ENCODE measurements around the gene DNM3.
"Not testable (repeated sequence)": the region's sequence is repeated elsewhere in the genome, so short reads cannot be mapped to it uniquely, and the experiment has no call there.

DNM3 gene

DNA sequence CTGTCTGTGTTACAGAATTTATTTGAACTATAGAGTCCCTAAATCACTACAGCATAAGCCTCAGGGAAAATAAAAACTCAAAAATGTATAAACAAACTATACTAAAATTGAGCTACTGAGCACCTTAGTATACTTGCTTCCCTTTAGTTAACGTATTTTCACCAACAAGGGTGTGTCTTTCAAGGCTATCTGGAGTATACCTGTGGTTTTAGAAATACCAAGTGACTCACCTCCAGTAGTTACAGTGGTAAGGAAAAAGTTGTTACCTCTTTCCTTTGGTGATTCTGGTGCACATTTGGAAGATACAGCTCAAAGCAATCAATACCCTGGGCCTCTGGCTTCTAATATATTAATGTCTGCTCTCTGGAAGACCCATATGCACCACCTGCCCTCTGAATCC is 511.1 kb downstream of the DNM3 start:
- Histone ChIP-seq H3K9ac (ENCODE audit: insufficient read length) (no peak overlapping the region), H3K4me3 (no peak overlapping the region), H3K27ac (no peak overlapping the region), H3K9me3 (ENCODE audit: low read depth, low read length) (no peaks in the 10 kb centered on the region), H3K36me3 (ENCODE audit: insufficient read depth, low read length) (no peaks in the 10 kb centered on the region)
- TF ChIP-seq FOXP2 (optimal IDR thresholded peaks at IDR 0.05; ENCODE audit: control extremely low read depth, extremely low read length, insufficient read depth) (no peak), EZH2 (IDR thresholded peaks at IDR 0.05) (no peak), POLR2AphosphoS5 (IDR thresholded peaks at IDR 0.05; ENCODE audit: borderline replicate concordance, low read depth, low read length) (no peak)
- DNase-seq (ENCODE audit: low read depth, low spot score) = no peak

DNA sequence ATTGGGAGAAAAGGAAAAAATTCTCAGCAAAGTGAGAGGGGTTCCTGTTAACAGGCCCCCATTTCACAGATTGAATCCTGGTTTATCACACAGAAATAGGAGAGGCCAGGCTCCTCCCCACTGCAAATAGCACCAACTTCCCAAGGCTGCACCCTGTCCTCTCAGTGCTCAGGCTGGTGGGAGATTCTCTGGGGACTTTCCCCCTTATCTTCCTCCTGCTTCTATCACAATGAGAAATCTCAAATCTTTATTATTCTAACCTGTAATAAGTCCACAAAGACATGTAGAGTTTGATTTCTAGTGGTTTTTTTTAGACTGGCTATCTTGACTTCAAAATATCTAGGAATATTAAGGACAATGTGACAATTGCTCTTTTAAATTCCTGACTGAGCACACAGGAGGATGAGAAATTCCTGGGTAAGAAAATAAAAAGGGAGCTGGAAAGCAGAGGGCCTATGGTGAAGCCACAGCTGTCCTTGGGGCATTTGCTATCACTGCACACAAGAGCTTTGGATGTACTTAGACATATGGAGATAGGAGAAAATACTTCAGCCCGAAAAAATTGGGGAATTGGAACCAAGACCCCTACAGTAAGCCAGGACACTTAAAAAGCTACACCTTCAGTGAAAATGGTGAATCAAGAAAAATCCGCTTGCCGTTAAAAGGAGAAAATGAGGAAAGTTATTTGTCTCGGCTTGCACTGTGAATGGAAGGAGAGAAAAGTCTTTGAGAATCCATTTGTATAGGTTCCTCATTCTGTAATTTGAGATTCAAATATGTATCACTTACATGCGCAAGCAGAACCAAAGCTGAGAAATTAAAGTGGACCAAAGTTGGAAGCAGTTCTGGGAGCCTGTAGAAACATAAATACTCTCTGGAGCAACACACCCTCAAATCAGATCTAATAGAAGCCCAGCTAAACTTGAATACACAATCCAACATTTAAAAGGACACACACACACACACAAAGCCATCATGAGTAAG is 513.3 kb downstream of the DNM3 start:
- H3K27ac ChIP-seq = no peak overlapping the region
- no peaks in the 10 kb centered on the region for H3K36me3 ChIP-seq (ENCODE audit: insufficient read depth, low read length)
- H3K9ac ChIP-seq (ENCODE audit: insufficient read length) = no peak overlapping the region
- H3K9me3 ChIP-seq (ENCODE audit: low read depth, low read length) = no peaks in the 10 kb centered on the region
- DNase-seq (ENCODE audit: low read depth, low spot score) = no peak
- TF ChIP-seq FOXP2 (optimal IDR thresholded peaks at IDR 0.05; ENCODE audit: control extremely low read depth, extremely low read length, insufficient read depth) (no peak), EZH2 (IDR thresholded peaks at IDR 0.05) (no peak), POLR2AphosphoS5 (IDR thresholded peaks at IDR 0.05; ENCODE audit: borderline replicate concordance, low read depth, low read length) (no peak)
- no peak overlapping the region for H3K4me3 ChIP-seq

DNA sequence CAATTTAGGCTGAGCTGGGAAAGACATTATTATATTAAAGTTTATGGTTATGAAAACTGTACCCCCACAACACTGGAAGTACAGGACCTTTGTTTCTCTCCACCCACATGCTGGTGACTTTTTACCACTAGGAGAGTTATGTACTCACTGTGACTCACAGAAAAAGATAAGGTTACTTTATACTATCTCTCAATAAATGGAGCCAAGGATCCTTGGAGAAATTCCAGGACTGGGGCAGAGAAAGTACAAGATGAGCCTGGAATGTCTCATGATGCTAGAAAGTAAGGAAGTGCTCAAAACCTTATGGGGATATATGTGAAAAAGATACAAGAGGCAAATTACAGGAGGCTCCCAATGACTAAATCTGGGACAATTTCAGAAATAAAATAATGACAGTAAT is 515.3 kb downstream of the DNM3 start:
- no peak overlapping the region for H3K9ac ChIP-seq (ENCODE audit: insufficient read length)
- no peaks in the 10 kb centered on the region for H3K9me3 ChIP-seq (ENCODE audit: low read depth, low read length)
- H3K36me3 ChIP-seq (ENCODE audit: insufficient read depth, low read length) = no peaks in the 10 kb centered on the region
- no peak overlapping the region for H3K4me3 ChIP-seq
- no peak for DNase-seq (ENCODE audit: low read depth, low spot score)
- H3K27ac ChIP-seq = no peak overlapping the region
- TF ChIP-seq EZH2 (IDR thresholded peaks at IDR 0.05) (no peak), POLR2AphosphoS5 (IDR thresholded peaks at IDR 0.05; ENCODE audit: borderline replicate concordance, low read depth, low read length) (no peak), FOXP2 (optimal IDR thresholded peaks at IDR 0.05; ENCODE audit: control extremely low read depth, extremely low read length, insufficient read depth) (no peak)

DNA sequence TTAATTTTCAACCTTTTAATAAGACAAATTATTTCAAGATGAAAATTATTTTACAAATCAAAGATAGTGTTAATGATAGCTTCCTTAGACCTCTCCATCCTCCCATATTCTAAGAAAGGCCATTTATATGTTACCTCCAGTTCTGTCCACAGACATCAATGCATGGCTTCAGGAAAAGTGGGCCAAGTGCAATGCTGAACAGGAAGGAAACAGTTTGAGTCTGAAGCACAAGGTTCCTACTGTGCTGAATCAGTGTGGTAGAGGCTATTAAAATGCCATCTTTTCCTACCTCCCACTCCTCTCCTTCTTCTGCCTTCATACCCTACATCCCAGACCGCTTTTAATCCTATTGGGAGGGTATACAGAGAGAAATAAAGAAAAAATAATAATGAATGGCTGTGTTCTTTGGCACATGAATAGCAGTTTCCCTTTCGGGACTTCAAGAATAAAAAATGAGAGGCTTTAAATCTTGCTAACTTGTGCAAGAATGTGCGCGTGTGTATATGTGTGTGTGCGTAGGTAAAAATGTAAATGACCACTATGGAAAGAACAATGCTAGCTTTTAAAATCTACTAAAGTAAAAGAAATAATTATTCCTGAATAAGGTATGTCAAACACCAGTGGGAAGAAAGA is 516.6 kb downstream of the DNM3 start:
- DNase-seq (ENCODE audit: low read depth, low spot score) = no peak
- TF ChIP-seq EZH2 (IDR thresholded peaks at IDR 0.05) (no peak), POLR2AphosphoS5 (IDR thresholded peaks at IDR 0.05; ENCODE audit: borderline replicate concordance, low read depth, low read length) (no peak; the same call in 1 of the 2 replicates), FOXP2 (optimal IDR thresholded peaks at IDR 0.05; ENCODE audit: control extremely low read depth, extremely low read length, insufficient read depth) (no peak)
- Histone ChIP-seq H3K36me3 (ENCODE audit: insufficient read depth, low read length) (no peaks in the 10 kb centered on the region), H3K9me3 (ENCODE audit: low read depth, low read length) (no peaks in the 10 kb centered on the region), H3K4me3 (peak overlapping the region; percentile 65), H3K27ac (peak overlapping the region; percentile 92), H3K9ac (ENCODE audit: insufficient read length) (no peak overlapping the region)

DNA sequence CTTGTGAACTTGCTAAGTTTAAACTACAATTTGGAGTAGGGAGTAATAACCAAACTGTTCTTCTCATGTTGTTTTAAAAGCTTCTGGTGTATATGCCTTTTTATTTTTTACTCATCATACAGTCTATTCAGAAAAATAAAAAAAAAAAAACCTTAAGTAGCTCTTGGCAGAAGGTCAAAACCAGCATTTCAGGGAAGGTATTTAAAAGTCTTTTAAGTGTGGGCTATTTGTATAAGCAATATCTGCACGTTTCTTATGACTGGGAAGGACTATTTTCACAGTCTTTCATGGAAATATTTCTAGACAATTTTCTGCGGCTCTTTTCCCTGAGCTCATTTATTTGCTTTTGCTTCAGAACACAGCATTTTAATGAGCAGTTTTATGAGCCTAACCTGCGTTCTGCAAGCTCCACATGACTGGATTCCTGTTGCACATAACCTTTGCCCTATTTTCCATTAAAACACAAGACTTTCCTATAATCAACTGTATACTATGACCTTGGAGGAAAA is 518.2 kb downstream of the DNM3 start:
- peak; percentile 83 for DNase-seq (ENCODE audit: low read depth, low spot score)
- Histone ChIP-seq H3K36me3 (ENCODE audit: insufficient read depth, low read length) (no peaks in the 10 kb centered on the region), H3K27ac (peak overlapping the region; percentile 92), H3K4me3 (peak overlapping the region; percentile 65), H3K9me3 (ENCODE audit: low read depth, low read length) (no peaks in the 10 kb centered on the region), H3K9ac (ENCODE audit: insufficient read length) (peak overlapping the region; percentile 51)
- TF ChIP-seq POLR2AphosphoS5 (IDR thresholded peaks at IDR 0.05; ENCODE audit: borderline replicate concordance, low read depth, low read length) (no peak; the same call in 1 of the 2 replicates), EZH2 (IDR thresholded peaks at IDR 0.05) (no peak), FOXP2 (optimal IDR thresholded peaks at IDR 0.05; ENCODE audit: control extremely low read depth, extremely low read length, insufficient read depth) (no peak)

DNA sequence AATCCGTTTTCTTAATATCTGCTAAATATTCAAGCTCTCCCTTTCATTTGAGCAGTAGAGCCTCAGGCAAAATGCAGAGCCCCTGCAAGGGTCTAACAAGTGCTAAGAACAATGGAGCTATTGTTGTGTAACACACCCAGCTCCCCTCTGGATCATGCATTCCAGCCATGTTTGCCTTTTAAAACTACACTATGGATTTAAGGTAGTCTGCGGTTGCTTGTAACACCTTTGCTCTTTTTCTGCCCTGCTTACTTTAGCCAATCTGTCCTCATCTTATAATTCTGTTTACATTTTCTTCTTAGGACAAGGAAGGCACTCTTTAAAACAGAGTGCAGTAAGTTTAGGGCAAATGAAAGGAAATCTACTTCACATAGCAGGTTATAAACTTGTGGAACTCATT is 519.2 kb downstream of the DNM3 start:
- H3K9ac ChIP-seq (ENCODE audit: insufficient read length) = no peak overlapping the region
- no peak for TF ChIP-seq POLR2AphosphoS5 (IDR thresholded peaks at IDR 0.05; ENCODE audit: borderline replicate concordance, low read depth, low read length)
- TF ChIP-seq EZH2 (IDR thresholded peaks at IDR 0.05) = no peak
- TF ChIP-seq FOXP2 (optimal IDR thresholded peaks at IDR 0.05; ENCODE audit: control extremely low read depth, extremely low read length, insufficient read depth) = no peak
- no peaks in the 10 kb centered on the region for H3K36me3 ChIP-seq (ENCODE audit: insufficient read depth, low read length)
- H3K4me3 ChIP-seq = peak overlapping the region; percentile 65; the same call in 1 of the 2 replicates
- no peak for DNase-seq (ENCODE audit: low read depth, low spot score)
- H3K9me3 ChIP-seq (ENCODE audit: low read depth, low read length) = no peaks in the 10 kb centered on the region
- H3K27ac ChIP-seq = no peak overlapping the region

DNA sequence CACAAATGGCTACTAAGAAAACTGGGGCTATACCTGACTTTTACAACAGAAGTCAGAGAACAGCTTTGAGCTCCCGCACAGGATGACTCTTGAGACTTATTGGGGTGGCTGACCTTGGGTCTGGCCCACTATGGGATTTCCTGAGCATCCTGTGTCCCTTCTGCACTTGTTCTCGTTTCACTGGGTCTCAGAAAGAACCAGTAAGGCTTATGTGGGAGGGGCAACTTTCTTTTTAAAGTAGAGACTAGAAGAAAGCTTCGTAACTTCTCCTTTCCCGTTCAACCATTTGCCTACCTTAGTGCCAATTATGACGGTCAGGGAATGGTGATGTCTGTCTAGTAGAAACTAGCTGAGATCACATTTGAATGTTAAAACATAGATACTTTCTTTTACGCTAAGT is 519.7 kb downstream of the DNM3 start:
- Histone ChIP-seq H3K9ac (ENCODE audit: insufficient read length) (no peak overlapping the region), H3K36me3 (ENCODE audit: insufficient read depth, low read length) (no peaks in the 10 kb centered on the region), H3K9me3 (ENCODE audit: low read depth, low read length) (no peaks in the 10 kb centered on the region), H3K4me3 (no peak overlapping the region), H3K27ac (no peak overlapping the region)
- TF ChIP-seq POLR2AphosphoS5 (IDR thresholded peaks at IDR 0.05; ENCODE audit: borderline replicate concordance, low read depth, low read length) = no peak
- no peak for TF ChIP-seq EZH2 (IDR thresholded peaks at IDR 0.05)
- DNase-seq (ENCODE audit: low read depth, low spot score) = no peak

DNA sequence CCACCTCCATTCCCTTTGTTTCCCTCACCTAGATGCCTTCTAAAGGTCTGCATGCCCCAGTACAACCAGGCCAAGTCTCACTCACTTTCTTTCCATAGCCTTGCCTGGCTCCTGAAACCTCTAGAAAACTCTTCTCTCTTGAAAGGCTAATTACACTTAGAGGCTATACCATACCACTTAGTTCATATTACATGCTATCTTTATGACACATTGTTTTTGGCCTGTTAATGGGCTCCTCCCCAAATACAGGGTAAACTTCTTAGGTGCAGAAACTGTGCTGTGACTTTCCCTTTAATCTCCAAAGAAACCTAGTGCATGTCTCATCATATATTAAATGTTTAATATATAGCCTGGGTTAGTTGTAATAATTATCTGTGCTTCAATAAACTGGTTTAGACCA is 522.6 kb downstream of the DNM3 start:
- TF ChIP-seq EZH2 (IDR thresholded peaks at IDR 0.05) (no peak), FOXP2 (optimal IDR thresholded peaks at IDR 0.05; ENCODE audit: control extremely low read depth, extremely low read length, insufficient read depth) (no peak), POLR2AphosphoS5 (IDR thresholded peaks at IDR 0.05; ENCODE audit: borderline replicate concordance, low read depth, low read length) (no peak)
- Histone ChIP-seq H3K4me3 (no peak overlapping the region), H3K36me3 (ENCODE audit: insufficient read depth, low read length) (no peaks in the 10 kb centered on the region), H3K27ac (no peak overlapping the region), H3K9ac (ENCODE audit: insufficient read length) (no peak overlapping the region), H3K9me3 (ENCODE audit: low read depth, low read length) (peaks cover 9% of the 10 kb centered on the region; the same call in 1 of the 2 replicates)
- DNase-seq (ENCODE audit: low read depth, low spot score) = no peak

DNA sequence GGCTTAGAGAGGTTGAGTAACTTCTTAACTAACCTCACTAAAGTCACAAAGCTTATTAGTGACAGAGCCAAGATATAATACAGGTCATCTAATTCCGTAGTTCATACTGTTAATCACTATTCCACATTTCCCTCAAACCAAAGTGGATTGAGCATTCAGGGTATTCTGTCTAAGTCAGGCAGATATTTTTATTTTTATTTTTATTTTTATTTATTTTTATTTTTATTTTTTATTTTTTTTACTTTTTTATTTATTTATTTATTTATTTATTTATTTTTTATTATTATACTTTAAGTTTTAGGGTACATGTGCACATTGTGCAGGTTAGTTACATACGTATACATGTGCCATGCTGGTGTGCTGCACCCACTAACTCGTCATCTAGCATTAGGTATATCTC is 530.3 kb downstream of the DNM3 start:
- not testable (repeated sequence) for H3K9me3 ChIP-seq (ENCODE audit: low read depth, low read length); H3K9ac ChIP-seq (ENCODE audit: insufficient read length); H3K4me3 ChIP-seq; H3K36me3 ChIP-seq (ENCODE audit: insufficient read depth, low read length); DNase-seq (ENCODE audit: low read depth, low spot score); H3K27ac ChIP-seq

Data from SK-N-MC (cell line).